ENCODE measurements around the gene CEACAM19. TPM values are rescaled to one million over a fixed set of nuclear protein-coding genes. Genes with fewer than 3 reads are reported as not detected.
"Not testable (repeated sequence)": the region's sequence is repeated elsewhere in the genome, so short reads cannot be mapped to it uniquely, and the experiment has no call there.

The CEACAM19 gene
- total RNA-seq (1 to 10 TPM; 2.4 to 6.4 (median 4.0) TPM), polyA plus RNA-seq (10 to 100 TPM; 20.6 to 27.7 TPM)

GRCh38 chr19:44671400-44671799 lies at the start of gene CEACAM19:
Gene CEACAM19, plus strand, starts transcription at chr19:44671482. Its CDS starts 450 bp downstream, at chr19:44671932.
- Histone ChIP-seq H3K9me3 (no peaks in the 10 kb centered on the region), H3K4me1 (no peaks in the 10 kb centered on the region), H3K27ac (no peak within 1 kb of the TSS), H3K27me3 (no peaks in the 10 kb centered on the region), H3K36me3 (no peaks in the 10 kb centered on the region), H3K4me3 (no peak within 1 kb of the TSS)
- no peak for FAIRE-seq
- WGBS, 2 donors: 76 to 83% methylated on average over 2 of the region's 2 CpGs
- peak in 3 of 4 donors; percentile 7 to 33 (median 33) for ATAC-seq
- intact Hi-C loops (cut with DNase I): no loop called here
- no peak for DNase-seq
- TF ChIP-seq CTCF (IDR thresholded peaks at IDR 0.05): no peak

- no peak for FAIRE-seq
- H3K9me3 ChIP-seq: no peaks in the 10 kb centered on the region
- H3K27me3 ChIP-seq: no peaks in the 10 kb centered on the region
- no peaks in the 10 kb centered on the region for H3K36me3 ChIP-seq
- intact Hi-C loops (cut with DNase I): no loop called here
- no peak overlapping the region for H3K27ac ChIP-seq
- H3K4me3 ChIP-seq: no peak overlapping the region
- 63 to 77% methylated on average over 5 of the region's 5 CpGs for WGBS, 2 donors
- no peak for TF ChIP-seq CTCF (IDR thresholded peaks at IDR 0.05)
- H3K4me1 ChIP-seq: no peaks in the 10 kb centered on the region
- peak in 3 of 4 donors; percentile 48 to 64 (median 61) for ATAC-seq
- DNase-seq: no peak
Measured at GRCh38 chr19:44623080-44623479, 48.2 kb upstream of the CEACAM19 start.

GRCh38 chr19:44623626-44624025 lies 47.7 kb upstream of the CEACAM19 start:
- no peak for TF ChIP-seq CTCF (IDR thresholded peaks at IDR 0.05)
- intact Hi-C loops (cut with DNase I): no loop called here
- Histone ChIP-seq H3K9me3 (no peaks in the 10 kb centered on the region), H3K36me3 (no peaks in the 10 kb centered on the region), H3K4me1 (no peaks in the 10 kb centered on the region), H3K27ac (no peak overlapping the region), H3K4me3 (no peak overlapping the region), H3K27me3 (no peaks in the 10 kb centered on the region)
- DNase-seq (no peak), FAIRE-seq (no peak), ATAC-seq (no peak)
- 93% methylated on average over 4 of the region's 4 CpGs for WGBS, 2 donors

- WGBS, 2 donors: 94 to 98% methylated on average over 4 of the region's 4 CpGs
- no peaks in the 10 kb centered on the region for H3K27me3 ChIP-seq
- H3K9me3 ChIP-seq: no peaks in the 10 kb centered on the region
- H3K4me1 ChIP-seq: no peaks in the 10 kb centered on the region
- TF ChIP-seq CTCF (IDR thresholded peaks at IDR 0.05): no peak
- ATAC-seq (no peak), DNase-seq (no peak), FAIRE-seq (no peak)
- no peaks in the 10 kb centered on the region for H3K36me3 ChIP-seq
- intact Hi-C loops (cut with DNase I): no loop called here
- H3K4me3 ChIP-seq: no peak overlapping the region
- no peak overlapping the region for H3K27ac ChIP-seq
Measured at GRCh38 chr19:44624840-44625354, 46.4 kb upstream of the CEACAM19 start.

- H3K4me1 ChIP-seq; intact Hi-C loops (cut with DNase I); H3K36me3 ChIP-seq; FAIRE-seq; H3K4me3 ChIP-seq; H3K27me3 ChIP-seq; DNase-seq; ATAC-seq; H3K9me3 ChIP-seq: not testable (repeated sequence)
- H3K27ac ChIP-seq: peak overlapping the region in 2 of 4 donors; percentile 28 to 47
- 66 to 89% methylated on average over 4 of the region's 4 CpGs for WGBS, 2 donors
Measured at GRCh38 chr19:44625637-44626036, 45.6 kb upstream of the CEACAM19 start.
